Activated CD8-positive, alpha-beta memory T cell treated with anti-CD3 and anti-CD28 coated beads, Interleukin-2, amount 50 U/mL, for 4 hours (primary cell): ENCODE data around the gene MEP1A.
"Not testable (repeated sequence)": the region's sequence is repeated elsewhere in the genome, so short reads cannot be mapped to it uniquely, and the experiment has no call there.

Experiments used
- DNase-seq: peaks from one replicate; pipeline ENCODE4 v3.0.0-alpha.2; 2020

MEP1A gene, protein sequence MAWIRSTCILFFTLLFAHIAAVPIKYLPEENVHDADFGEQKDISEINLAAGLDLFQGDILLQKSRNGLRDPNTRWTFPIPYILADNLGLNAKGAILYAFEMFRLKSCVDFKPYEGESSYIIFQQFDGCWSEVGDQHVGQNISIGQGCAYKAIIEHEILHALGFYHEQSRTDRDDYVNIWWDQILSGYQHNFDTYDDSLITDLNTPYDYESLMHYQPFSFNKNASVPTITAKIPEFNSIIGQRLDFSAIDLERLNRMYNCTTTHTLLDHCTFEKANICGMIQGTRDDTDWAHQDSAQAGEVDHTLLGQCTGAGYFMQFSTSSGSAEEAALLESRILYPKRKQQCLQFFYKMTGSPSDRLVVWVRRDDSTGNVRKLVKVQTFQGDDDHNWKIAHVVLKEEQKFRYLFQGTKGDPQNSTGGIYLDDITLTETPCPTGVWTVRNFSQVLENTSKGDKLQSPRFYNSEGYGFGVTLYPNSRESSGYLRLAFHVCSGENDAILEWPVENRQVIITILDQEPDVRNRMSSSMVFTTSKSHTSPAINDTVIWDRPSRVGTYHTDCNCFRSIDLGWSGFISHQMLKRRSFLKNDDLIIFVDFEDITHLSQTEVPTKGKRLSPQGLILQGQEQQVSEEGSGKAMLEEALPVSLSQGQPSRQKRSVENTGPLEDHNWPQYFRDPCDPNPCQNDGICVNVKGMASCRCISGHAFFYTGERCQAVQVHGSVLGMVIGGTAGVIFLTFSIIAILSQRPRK

DNA sequence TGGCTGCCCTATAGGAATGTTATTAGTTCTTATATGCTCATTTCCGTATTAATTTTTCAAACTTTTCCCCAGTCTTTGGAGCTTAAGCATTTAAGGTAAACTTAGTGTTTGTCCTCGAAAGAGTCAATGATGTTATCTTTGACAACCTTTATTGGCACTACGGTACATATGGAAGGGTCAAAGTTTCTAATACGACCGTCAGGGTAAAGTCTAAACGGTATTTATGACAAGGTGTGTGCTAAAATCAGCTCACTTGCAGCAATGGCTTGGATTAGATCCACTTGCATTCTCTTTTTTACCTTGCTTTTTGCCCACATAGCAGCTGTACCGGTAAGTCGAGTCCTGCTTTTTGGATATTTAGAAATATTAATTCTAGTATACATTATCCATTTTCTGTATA is at the start of gene MEP1A:
Gene MEP1A, plus strand, starts transcription at position 252 of the 400 bp plus-strand sequence. Its CDS starts 10 bp downstream, at position 262.
- no peak for DNase-seq

DNA sequence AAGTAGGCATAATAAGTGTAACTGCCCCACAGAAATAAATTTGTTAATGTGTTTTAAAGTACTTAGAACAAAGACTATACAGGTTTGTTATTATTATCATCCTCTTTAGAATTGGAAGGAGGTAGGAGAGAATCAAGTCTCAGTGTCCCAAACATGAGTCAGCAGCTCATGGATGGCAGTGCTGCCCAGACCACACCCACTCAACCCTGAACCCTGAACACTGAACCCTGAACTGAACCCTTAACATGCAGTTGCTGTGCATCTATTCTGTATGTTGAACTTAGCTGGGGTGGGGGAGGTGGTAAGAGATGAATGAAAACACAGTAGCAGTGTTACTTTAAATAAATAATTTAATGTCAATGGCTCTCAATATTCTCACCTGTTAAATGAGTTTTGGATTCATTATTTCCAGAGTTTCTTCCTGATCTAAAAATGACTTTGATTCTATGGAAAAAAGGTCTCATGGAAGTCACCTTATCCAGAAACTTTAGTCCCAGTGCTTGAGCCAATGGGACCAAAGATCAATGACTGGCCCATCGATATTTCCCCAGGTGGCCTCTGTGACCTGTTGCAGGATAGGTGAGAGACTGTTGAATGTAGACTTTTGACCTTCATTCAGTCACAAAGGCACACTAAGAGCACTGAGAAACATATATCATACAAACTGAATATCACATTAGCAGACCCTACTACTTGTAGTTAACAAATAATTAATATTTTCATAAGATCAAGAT is 49.6 kb upstream of the MEP1A start:
- DNase-seq: no peak

DNA sequence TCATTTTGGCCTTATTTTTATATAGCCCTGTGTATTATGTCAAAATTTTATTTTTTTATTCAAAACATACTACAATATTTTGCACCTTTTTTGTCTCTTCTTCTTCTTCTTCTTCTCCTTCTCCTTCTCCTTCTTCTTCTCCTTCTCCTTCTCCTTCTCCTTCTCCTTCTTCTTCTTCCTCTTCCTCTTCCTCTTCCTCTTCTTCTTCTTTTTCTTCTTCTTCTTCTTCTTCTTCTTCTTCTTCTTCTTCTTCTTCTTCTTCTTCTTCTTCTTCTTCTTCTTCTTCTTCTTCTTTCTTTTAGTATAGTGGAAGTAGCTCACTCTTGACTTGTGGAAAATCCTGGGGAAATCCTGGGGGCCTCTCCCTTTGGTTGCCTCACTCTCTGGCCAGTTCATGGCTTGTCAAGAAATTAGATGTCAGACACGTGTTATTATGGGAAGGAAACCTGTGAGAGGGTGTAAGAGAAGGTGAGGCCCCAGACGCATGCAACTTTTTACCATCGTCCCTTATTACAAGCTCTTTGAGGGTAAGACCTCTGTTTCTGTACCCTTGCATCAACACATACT is 48.9 kb upstream of the MEP1A start:
- not testable (repeated sequence) for DNase-seq

DNA sequence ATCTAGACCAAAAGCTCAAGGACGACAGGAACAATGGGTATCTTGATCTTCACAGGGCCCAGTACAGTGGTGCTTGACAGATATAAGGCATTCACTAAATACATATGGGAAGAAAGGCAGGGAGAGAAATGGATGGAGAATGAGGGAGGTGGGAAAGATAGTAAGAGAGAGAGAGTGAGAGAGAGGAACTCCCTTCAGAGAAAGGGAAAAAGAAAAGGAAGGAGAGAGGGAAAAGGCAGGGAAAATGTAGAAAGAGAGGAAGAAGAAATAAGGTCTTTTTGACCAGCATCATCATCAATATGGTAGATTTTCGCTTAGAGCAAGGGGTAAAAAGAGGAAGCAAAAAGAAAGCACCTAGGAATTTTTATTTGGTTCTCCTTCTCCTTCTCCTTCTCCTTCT is 47.2 kb upstream of the MEP1A start:
- no peak for DNase-seq

DNA sequence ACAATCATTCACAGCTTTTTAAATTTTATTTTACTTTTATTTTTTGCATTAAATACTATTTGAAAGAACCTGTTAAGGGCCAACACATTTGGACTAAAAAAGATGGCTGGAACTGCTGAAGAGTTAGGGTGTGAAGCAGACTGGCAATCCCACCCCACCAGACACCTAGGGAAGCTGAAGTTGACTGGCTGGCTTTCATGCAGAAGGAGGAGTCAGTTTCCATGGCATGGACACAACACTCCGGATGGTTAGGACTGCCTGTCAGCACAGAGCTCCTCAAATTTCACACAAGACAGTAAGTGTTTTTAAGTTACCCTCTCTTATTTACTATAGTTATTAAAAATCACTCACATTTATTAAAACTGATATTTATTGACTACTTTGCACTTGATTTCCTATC is 46.5 kb upstream of the MEP1A start, which contains the start of gene ANKRD66:
Gene ANKRD66, plus strand, starts transcription at position 238 of the 400 bp plus-strand sequence. CDS start 5,016 bp downstream, outside the sequence.
- no peak for DNase-seq

DNA sequence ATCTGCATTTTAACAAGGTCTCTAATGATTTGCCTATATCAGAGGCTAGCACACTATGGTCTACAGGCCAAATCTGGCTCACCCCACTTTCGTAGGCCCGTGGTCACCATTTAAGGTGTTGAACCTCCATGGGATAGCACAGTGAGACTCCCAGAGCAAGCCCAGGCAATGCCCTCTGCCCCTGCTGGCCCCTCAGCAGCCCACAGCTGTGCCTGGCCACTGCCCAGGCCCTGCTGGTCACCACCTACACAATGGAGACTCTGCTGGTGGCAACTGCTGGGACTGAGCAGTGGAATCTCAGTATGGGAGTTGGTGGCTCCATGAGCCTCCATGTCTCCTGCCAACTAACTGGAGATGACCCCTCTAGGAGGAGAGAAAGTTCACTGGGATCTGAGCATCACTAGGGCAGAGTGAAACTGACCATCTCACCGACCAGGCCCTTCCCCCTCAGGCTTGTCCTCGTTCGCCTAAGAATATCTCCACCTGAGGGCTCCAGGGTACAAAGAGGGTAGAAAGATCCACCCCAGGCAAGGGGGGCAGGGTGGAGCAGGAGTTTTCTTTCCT is 44.2 kb upstream of the MEP1A start:
- DNase-seq: no peak

DNA sequence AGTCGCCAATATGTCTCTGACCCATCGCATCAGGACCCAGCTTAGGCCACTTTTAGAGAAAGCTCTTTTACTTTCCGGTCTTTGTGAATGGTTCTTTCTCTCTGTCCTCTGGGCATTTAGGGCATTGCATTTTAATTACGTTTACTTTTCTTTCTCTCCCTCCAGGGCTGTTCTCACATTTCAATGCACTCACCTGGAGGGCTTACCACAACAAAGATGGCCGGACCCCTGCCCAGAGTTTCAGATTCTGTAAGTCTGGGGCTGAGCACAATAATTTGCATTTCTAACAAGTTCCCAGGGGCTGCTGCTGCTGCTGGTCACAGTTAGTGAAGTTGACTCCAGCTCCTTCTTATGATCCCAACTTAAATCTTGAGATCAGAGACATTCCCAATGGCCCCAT is 43.5 kb upstream of the MEP1A start:
- no peak for DNase-seq

DNA sequence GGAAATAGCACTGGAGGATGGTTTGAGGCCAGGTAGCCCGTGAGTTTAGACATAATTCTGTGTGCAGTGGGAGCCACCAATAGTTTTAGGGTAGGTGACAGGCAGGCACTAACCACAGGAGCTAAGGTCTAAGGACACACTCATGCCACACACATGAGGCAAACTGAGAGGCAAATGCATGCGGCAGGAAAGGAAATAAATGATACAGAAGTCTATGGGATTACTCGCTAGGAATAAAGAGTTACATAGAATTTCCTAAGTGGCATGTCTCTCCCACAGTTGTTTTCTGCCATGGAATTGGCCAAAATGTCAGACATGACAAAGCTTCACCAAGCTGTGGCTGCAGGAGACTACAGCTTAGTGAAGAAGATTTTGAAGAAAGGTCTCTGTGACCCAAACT is 41.5 kb upstream of the MEP1A start:
- no peak for DNase-seq

DNA sequence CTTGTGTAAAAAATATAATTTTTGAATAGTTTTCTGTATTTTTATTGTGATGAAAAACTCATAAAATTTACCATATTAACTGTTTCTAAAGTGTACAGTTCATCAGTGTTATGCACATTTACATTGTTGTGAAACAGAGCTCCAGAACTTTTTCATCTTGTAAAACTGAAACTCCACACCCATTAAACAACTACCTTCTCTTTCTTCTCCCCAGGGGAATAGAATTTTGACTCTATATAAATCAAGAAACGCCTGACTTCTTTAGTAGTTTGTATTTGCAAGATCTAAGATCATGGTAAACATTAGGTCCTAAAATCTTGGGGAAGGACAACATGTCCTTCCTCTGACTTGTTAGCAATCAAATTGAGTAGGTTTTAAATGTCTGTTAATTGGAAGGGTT is 37.3 kb upstream of the MEP1A start:
- DNase-seq: no peak

DNA sequence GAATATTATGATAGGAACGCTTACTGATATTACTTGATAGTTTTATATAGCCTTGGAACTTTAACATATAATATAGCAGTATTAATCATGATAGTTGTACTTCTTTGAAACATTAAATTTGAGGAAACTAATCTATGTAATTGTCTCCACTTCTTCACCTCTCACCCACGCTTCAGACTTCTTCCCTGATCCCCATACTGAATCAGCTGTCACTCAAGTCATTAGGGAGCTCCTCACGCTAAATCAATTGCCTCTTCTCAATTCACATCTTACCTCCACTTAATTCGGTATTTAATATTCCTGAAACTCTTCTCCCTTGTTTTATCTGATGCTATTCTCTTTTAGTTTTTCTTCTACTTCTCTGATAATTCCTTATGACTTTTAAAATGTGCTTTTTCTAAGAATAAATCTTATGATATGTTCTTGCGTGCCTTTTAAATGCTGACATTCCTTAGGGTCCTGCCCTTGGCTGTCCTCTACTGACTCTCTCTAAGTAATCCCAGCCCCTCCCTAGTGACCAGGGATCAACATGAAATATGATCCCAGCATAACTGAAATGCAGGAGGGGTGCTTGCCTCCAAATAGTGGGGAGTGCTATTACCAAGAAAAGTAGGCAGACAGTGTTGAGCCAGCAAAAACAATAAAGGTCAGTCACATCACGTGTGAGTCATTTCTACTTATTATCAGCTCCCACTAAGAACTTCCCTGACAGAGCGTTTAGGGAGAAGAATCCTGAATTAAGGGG is 36.5 kb upstream of the MEP1A start:
- DNase-seq: no peak

DNA sequence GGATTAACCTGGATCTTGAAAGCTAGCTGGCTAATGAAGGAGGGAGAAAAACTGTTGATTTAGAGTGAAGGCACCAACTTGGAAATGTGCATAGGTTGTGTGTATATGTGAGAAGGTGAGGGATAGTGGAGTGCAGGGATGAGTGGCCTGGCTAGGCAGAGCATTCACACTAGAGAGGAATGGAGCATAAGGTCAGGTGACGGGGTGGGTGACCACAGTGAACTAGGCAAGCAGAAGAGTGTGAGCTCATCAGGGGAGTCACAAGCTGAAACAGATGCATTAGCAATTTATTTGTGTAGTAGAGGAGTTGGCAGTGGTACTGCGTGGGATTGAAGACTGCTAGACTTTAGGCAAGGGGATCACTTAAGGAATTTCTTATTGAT is 36.0 kb upstream of the MEP1A start:
- no peak for DNase-seq

DNA sequence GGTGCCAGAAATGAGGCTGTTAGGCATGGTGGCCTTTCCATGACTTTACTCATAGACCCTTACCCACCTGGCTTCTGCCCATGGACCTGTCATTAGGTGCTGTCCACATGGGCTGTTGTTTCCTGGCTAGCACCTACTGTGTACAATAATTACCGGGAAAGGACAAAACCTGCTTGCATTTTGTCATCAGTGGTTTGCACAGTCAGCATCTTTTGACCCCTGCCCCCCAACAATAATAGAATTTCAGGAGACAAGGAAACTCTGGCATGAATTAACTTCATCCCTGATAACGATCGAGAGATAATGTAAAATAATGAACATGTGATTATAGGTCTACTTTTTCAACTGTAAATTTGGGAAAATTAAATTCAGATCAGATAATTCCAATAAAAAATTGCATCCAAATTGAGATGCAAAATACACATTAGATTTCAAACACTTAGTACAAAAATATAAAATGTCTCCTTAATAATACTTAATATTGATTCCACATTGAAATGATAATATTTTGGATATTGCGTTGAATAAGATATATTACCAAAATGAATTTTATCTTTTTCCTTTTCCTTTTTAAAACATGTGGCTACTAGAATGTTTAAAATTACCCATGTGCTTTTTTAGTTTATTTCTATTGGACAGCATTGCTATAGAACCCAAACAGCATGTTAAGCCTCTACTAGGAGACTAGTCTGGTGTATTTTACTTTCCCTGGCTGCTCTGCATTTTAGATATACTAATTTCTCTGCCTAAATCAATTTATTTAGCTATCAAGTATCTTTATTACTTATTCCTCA is 34.0 kb upstream of the MEP1A start:
- no peak for DNase-seq

DNA sequence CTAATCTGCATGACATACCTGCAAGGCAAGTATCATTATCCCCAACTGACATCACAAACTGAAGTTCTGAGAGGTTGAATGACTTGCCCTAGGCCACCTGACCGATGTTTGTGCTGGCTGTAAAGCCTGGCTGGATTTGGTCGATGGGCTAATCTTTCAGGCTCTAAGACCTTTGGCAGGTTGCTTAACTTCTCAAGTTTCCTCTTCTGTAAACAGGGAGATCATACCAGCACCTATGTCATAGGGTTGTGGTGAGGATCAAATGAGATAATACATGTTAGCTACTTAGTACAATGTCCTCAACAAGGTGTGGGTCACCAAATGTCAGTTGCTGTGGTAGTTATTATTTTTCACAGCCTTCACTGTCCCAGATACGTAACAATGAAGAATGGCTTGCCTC is 32.3 kb upstream of the MEP1A start:
- no peak for DNase-seq

DNA sequence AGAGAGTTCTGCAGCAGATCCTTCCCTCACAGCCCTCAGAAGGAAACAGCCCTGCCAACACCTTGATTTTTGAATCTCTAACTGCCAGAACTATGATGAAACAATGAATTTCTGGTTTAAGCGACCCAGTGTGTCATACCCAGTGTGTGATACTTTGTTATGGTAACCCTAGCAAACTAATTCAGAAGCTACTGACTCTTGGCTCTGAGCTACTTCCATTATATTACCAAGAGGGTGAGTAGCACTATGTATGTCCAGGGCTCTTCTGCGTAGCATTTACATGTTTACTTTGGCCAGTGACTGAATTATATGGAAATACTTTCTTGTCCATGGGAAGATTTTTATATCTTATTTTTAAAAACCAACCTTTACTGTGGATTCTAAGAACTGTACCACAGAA is 29.7 kb upstream of the MEP1A start:
- no peak for DNase-seq

DNA sequence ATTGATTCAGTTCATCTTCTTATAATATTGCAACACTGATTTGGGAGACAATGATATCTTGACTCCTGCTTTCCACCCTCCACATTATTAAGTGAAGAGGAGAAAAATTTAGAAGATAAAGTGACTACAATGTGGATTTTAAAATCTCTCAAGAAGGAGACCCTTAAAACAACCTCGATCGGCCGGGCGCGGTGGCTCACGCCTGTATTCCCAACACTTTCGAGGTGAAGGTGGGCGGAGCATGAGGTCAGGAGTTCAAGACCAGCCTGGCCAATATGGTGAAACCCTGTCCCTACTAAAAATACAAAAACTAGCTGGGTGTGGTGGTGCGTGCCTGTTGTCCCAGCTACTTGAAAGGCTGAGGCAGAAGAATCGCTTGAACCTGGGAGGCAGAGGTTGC is 28.9 kb upstream of the MEP1A start:
- not testable (repeated sequence) for DNase-seq

DNA sequence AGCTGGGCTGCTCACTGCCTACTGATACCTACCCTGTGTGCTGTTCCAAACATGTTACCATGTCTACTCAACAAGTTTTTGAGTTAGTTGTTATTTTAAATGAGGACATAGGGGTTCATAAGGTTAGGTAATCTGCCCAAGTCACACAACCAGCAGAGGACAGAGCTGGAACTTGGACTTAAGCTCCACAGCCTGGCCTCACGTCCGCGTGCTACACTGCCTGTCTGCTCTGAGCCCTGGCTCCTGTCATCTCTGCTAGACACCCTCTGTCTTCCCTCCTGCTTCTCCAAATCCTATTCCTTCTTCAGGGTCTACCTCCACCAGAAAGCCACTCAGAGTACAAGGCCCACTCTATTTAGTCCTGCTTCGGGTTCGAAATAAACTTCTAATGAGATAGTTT is 28.2 kb upstream of the MEP1A start:
- no peak for DNase-seq

DNA sequence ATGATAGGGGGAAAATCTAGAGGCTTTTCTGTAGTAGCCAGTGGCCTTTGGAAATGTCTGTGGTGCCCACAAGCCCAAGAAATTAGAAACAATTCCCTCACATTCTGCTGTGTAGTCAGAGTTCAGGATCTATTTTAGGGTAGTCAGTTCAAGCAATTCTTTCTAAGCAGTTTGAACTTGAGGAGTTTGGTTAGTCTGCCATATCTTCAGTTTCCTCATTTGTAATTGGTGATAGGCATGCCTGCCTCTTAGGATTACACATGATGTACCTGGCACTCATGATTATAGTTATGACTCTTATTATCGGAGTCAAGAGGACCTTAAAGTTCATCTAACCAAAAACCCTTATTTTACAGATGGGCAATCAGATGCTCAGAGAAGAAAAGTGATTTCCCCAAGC is 21.2 kb upstream of the MEP1A start:
- DNase-seq: no peak

DNA sequence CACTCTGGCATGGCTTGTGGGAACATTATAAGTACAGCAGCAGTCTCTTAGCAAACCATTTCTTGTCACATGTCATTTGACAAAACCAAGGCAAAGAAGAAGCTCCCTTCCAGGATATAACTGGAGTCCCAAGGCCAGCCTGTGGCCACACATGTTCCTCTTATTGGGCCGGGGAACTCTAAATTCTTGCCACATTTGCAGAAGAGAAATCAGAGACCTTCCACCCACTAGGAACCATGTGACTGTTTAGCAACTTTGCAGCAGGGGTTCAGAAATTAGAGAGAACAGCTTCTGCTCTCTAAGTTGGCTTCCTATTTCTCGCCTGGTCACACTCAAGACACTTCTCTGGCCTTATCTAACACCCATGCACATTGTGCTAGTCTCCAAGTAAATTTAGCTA is 20.4 kb upstream of the MEP1A start:
- no peak for DNase-seq

DNA sequence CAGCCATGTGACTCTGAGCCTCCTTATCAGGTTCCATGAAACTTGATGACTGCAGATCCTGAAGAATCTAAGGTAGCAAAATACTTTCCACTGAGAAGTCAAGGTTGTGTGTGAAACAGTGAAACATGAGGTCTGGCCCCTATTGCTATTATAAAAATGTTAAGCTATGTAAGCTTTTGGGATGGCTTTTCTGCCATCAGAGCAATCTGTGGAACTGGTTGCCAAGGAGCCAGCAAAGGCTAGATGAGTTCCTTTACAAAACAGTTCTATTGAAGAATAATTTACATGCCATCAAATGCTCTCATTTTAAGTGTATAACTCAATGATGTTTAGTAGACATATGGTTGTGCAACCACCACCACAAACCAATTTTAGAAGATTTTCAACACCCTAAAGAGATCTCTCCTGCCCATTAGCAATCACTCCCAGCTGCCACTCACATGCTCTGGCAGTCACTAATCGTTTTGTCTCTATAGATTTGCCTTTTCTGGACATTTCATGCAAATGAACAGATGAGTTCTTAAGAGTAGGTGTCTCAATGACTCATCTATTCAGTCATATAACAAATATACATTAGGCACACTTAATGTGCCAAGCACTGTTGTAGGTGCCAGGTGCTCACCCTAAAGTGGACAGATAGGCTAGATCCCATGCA is 19.9 kb upstream of the MEP1A start:
- DNase-seq: no peak

DNA sequence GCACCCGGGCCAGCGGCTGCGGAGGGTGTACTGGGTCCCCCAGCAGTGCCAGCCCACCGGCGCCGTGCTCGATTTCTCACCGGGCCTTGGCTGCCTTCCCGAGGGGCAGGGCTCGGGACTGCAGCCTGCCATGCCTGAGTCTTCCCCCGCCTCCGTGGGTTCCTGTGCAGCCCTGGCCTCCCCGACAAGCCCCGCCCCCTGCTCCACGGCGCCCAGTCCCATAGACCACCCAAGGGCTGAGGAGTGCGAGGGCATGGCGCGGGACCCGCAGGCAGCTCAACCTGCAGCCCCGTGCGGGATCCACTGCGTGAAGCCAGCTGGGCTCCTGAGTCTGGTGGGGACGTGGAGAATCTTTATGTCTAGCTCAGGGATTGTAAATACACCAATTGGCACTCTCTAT is 18.5 kb upstream of the MEP1A start:
- not testable (repeated sequence) for DNase-seq
